ENCODE results near the gene ARHGEF12. TPM values are rescaled to one million over a fixed set of nuclear protein-coding genes. Genes with fewer than 3 reads are reported as not detected.

ARHGEF12 gene
- total RNA-seq, 1 experiment from 2014 or later = 56.6 TPM

GRCh38 chr11:120536797-120537169 is 200.6 kb downstream of the ARHGEF12 start:
- DNase-seq (ENCODE audit: low read depth) = no peak

- DNase-seq (ENCODE audit: low read depth) = no peak
Measured at GRCh38 chr11:120537996-120538395, 201.8 kb downstream of the ARHGEF12 start.

DNA sequence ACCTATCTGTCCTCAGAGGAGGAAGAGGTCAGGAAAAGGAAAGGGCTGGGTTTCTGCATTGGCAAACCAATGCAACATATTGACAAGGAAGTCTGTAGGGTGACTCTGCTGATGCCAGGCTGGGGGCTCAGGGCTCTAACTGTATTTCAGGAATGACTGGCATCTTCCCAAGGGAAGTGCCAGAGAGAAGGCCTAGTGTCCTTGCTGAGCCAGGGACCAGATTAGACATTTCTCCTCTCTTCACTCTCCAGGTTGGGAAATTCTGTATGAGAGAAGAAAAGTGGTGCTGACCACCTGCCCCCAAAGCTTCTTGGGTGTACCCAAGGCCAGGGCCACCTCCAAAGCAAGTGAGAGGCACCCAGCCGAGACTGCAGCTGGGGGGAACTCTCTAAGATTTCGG is 202.5 kb downstream of the ARHGEF12 start:
- no peak for DNase-seq (ENCODE audit: low read depth)

Other genes with a start within 250 kb of the ARHGEF12 start
- gene TRIM29, start 198.3 kb upstream of the ARHGEF12 start, total RNA-seq (2014; rRNA removed; shearing (Covaris generic)) = 0.32 and 0.49 TPM in 2 replicates
- gene OAF, start 125.4 kb upstream of the ARHGEF12 start, total RNA-seq (2014; rRNA removed; shearing (Covaris generic)) = 65.0 and 105 TPM in 2 replicates
- 0.02 TPM in 1 of 2 replicates, not detected in the other for gene POU2F3, start 96.3 kb upstream of the ARHGEF12 start, total RNA-seq (2014; rRNA removed; shearing (Covaris generic))
- gene TLCD5, start 11.1 kb upstream of the ARHGEF12 start, total RNA-seq (2014; rRNA removed; shearing (Covaris generic)) = 3.7 and 4.8 TPM in 2 replicates
- gene GRIK4, start 175.3 kb downstream of the ARHGEF12 start, total RNA-seq (2014; rRNA removed; shearing (Covaris generic)) = 0.07 TPM in 1 of 2 replicates, not detected in the other

All from M059J (cell line).